ENCODE measurements around the gene ENTHD1. TPM values are rescaled to one million over a fixed set of nuclear protein-coding genes. Genes with fewer than 3 reads are reported as not detected.

The ENTHD1 gene
- total RNA-seq, 2 experiments from 2014 or later: 0.47 TPM; not detected in 1

- H3K27me3 ChIP-seq (ENCODE audit: control insufficient read depth in 1 of 2, insufficient read depth in 2 of 2, low read length in 2 of 2): no peaks in the 10 kb centered on the region
Observed at GRCh38 chr22:39897841-39898240, 4.3 kb upstream of the ENTHD1 start.

GRCh38 chr22:39896313-39896996, 2.9 kb upstream of the ENTHD1 start:
- ATAC-seq (ENCODE audit: poor library complexity): no peak
- H3K27ac ChIP-seq (ENCODE audit: low read depth in 1 of 2, low read length in 2 of 2): no peak overlapping the region
- H3K27me3 ChIP-seq (ENCODE audit: control insufficient read depth in 1 of 2, insufficient read depth in 2 of 2, low read length in 2 of 2): no peaks in the 10 kb centered on the region
- H3K4me1 Mint-ChIP-seq (ENCODE audit: low read depth): peaks cover 26% of the 10 kb centered on the region
- H3K9me3 ChIP-seq (ENCODE audit: control insufficient read depth in 1 of 2, insufficient read depth in 1 of 2, low read length in 2 of 2): no peaks in the 10 kb centered on the region
- no peak for DNase-seq
- H3K9me3 Mint-ChIP-seq: no peaks in the 10 kb centered on the region
- no peak overlapping the region for H3K4me3 ChIP-seq (ENCODE audit: low read length)
- no peaks in the 10 kb centered on the region for H3K27me3 Mint-ChIP-seq
- H3K36me3 Mint-ChIP-seq (ENCODE audit: low read depth): peaks cover 8% of the 10 kb centered on the region
- intact Hi-C loops (cut with DNase I, micrococcal nuclease): loop anchor here in 1 of 2 experiments (2.0 kb wide), 1 partner anchor 128 kb away; no protein-coding TSS in a partner anchor
- H3K4me3 Mint-ChIP-seq: no peak overlapping the region
- CTCF ChIA-PET: interaction anchor here (0.6 to 1.6 kb wide), 6 partner anchors 11 to 128 kb away, joined by 3 to 6 read pairs (median 4); no protein-coding TSS in a partner anchor
- H3K27ac Mint-ChIP-seq: no peak overlapping the region
- POLR2A ChIA-PET: interaction anchor here (0.6 to 2.3 kb wide), 5 partner anchors 9 to 128 kb away, joined by 3 to 10 read pairs (median 3); no protein-coding TSS in a partner anchor
- TF ChIP-seq CTCF (IDR thresholded peaks at IDR 0.05): no peak
- peaks cover 27% of the 10 kb centered on the region for H3K4me1 ChIP-seq (ENCODE audit: insufficient read depth, low read length)
- no peaks in the 10 kb centered on the region for H3K36me3 ChIP-seq (ENCODE audit: insufficient read depth, low read length)

More at GRCh38 chr22:39897841-39898240, 4.3 kb upstream of the ENTHD1 start:
- CTCF ChIA-PET: no interaction called here
- Histone ChIP-seq H3K4me1 (ENCODE audit: insufficient read depth, low read length) (peaks cover 27% of the 10 kb centered on the region), H3K36me3 (ENCODE audit: insufficient read depth, low read length) (no peaks in the 10 kb centered on the region), H3K4me3 (ENCODE audit: low read length) (no peak overlapping the region), H3K9me3 (ENCODE audit: control insufficient read depth in 1 of 2, insufficient read depth in 1 of 2, low read length in 2 of 2) (no peaks in the 10 kb centered on the region), H3K27ac (ENCODE audit: low read depth in 1 of 2, low read length in 2 of 2) (no peak overlapping the region)
- Mint-ChIP-seq H3K9me3 (no peaks in the 10 kb centered on the region), H3K27me3 (no peaks in the 10 kb centered on the region), H3K36me3 (ENCODE audit: low read depth) (peaks cover 20% of the 10 kb centered on the region), H3K27ac (no peak overlapping the region), H3K4me3 (no peak overlapping the region), H3K4me1 (ENCODE audit: low read depth) (peaks cover 16% of the 10 kb centered on the region)
- ATAC-seq (ENCODE audit: poor library complexity) (no peak), DNase-seq (no peak)
- POLR2A ChIA-PET: interaction anchor here (0.8 kb wide), 1 partner anchor 35 kb away, joined by 3 read pairs; no protein-coding TSS in a partner anchor
- no peak for TF ChIP-seq CTCF (IDR thresholded peaks at IDR 0.05)
- intact Hi-C loops (cut with DNase I, micrococcal nuclease): loop anchor here in 1 of 2 experiments (2.0 kb wide), 1 partner anchor 127 kb away; no protein-coding TSS in a partner anchor

- POLR2A ChIA-PET: interaction anchor here (0.9 to 2.3 kb wide), 3 partner anchors 12 to 26 kb away, joined by 3 to 10 read pairs (median 3); no protein-coding TSS in a partner anchor
Observed at GRCh38 chr22:39895682-39896081, 2.1 kb upstream of the ENTHD1 start.

More at GRCh38 chr22:39895682-39896081, 2.1 kb upstream of the ENTHD1 start:
- Mint-ChIP-seq H3K36me3 (ENCODE audit: low read depth) (peaks cover under 1% of the 10 kb centered on the region), H3K4me1 (ENCODE audit: low read depth) (peaks cover 26% of the 10 kb centered on the region), H3K9me3 (no peaks in the 10 kb centered on the region), H3K27ac (no peak overlapping the region), H3K27me3 (no peaks in the 10 kb centered on the region), H3K4me3 (no peak overlapping the region)
- no peaks in the 10 kb centered on the region for H3K36me3 ChIP-seq (ENCODE audit: insufficient read depth, low read length)
- H3K4me1 ChIP-seq (ENCODE audit: insufficient read depth, low read length): peaks cover 27% of the 10 kb centered on the region
- no peaks in the 10 kb centered on the region for H3K27me3 ChIP-seq (ENCODE audit: control insufficient read depth in 1 of 2, insufficient read depth in 2 of 2, low read length in 2 of 2)
- H3K27ac ChIP-seq (ENCODE audit: low read depth in 1 of 2, low read length in 2 of 2): no peak overlapping the region
- no peak overlapping the region for H3K4me3 ChIP-seq (ENCODE audit: low read length)
- CTCF ChIA-PET: interaction anchor here (1.4 to 1.6 kb wide), 3 partner anchors 10 to 129 kb away, joined by 4 to 6 read pairs (median 6); no protein-coding TSS in a partner anchor
- ATAC-seq (ENCODE audit: poor library complexity) (no peak), DNase-seq (no peak)
- TF ChIP-seq CTCF (IDR thresholded peaks at IDR 0.05): no peak
- H3K9me3 ChIP-seq (ENCODE audit: control insufficient read depth in 1 of 2, insufficient read depth in 1 of 2, low read length in 2 of 2): no peaks in the 10 kb centered on the region
- intact Hi-C loops (cut with DNase I, micrococcal nuclease): loop anchor here in 1 of 2 experiments (2.0 kb wide), 1 partner anchor 129 kb away; no protein-coding TSS in a partner anchor

Measured in CD4-positive, alpha-beta T cell (primary cell).